ENCODE measurements around the gene RREB1.

The RREB1 gene

GRCh38 chr6:7249946-7250643 lies 142.3 kb downstream of the RREB1 start:
- DNase-seq (ENCODE audit: insufficient read length, low spot score) (no peak), FAIRE-seq (no peak)
- TF ChIP-seq SPI1 (IDR thresholded peaks at IDR 0.05; ENCODE audit: low read depth, low read length) (no peak), POU2F2 (IDR thresholded peaks at IDR 0.05; ENCODE audit: low read depth, low read length) (no peak), POLR2A (IDR thresholded peaks at IDR 0.05; ENCODE audit: low read depth, low read length) (no peak), TAF1 (IDR thresholded peaks at IDR 0.05; ENCODE audit: low read depth, low read length) (no peak), POLR2AphosphoS5 (IDR thresholded peaks at IDR 0.05; ENCODE audit: low read depth, low read length) (no peak), PAX5 (IDR thresholded peaks at IDR 0.05; ENCODE audit: insufficient read depth, low read length, severe bottlenecking) (no peak)

- FAIRE-seq (no peak), DNase-seq (ENCODE audit: insufficient read length, low spot score) (no peak)
- no peak for TF ChIP-seq POLR2AphosphoS5 (IDR thresholded peaks at IDR 0.05; ENCODE audit: low read depth, low read length)
- no peak for TF ChIP-seq SPI1 (IDR thresholded peaks at IDR 0.05; ENCODE audit: low read depth, low read length)
- TF ChIP-seq POU2F2 (IDR thresholded peaks at IDR 0.05; ENCODE audit: low read depth, low read length), result no peak
These were observed 143.1 kb downstream of the RREB1 start for GRCh38 chr6:7250812-7251211.

GRCh38 chr6:7251646-7252260 lies 144.0 kb downstream of the RREB1 start:
- FAIRE-seq (no peak), DNase-seq (ENCODE audit: insufficient read length, low spot score) (no peak)
- TF ChIP-seq SPI1 (IDR thresholded peaks at IDR 0.05; ENCODE audit: low read depth, low read length), result no peak
- no peak for TF ChIP-seq PAX5 (IDR thresholded peaks at IDR 0.05; ENCODE audit: insufficient read depth, low read length, severe bottlenecking)
- no peak for TF ChIP-seq POLR2AphosphoS5 (IDR thresholded peaks at IDR 0.05; ENCODE audit: low read depth, low read length)
- no peak for TF ChIP-seq POLR2A (IDR thresholded peaks at IDR 0.05; ENCODE audit: low read depth, low read length)
- no peak for TF ChIP-seq POU2F2 (IDR thresholded peaks at IDR 0.05; ENCODE audit: low read depth, low read length)
- TF ChIP-seq TAF1 (IDR thresholded peaks at IDR 0.05; ENCODE audit: low read depth, low read length), result no peak

- FAIRE-seq (peak; percentile 38), DNase-seq (ENCODE audit: insufficient read length, low spot score) (no peak)
- TF ChIP-seq POLR2AphosphoS5 (IDR thresholded peaks at IDR 0.05; ENCODE audit: low read depth, low read length) (no peak; the same call in 1 of the 2 replicates), POU2F2 (IDR thresholded peaks at IDR 0.05; ENCODE audit: low read depth, low read length) (0 out of 2 replicates have a peak, but pooled peaks have one; percentile 5)
These were observed 144.6 kb downstream of the RREB1 start for GRCh38 chr6:7252390-7252789.

GRCh38 chr6:7254980-7255835 lies 147.4 kb downstream of the RREB1 start:
- DNase-seq (ENCODE audit: insufficient read length, low spot score) (no peak), FAIRE-seq (no peak)
- TF ChIP-seq SPI1 (IDR thresholded peaks at IDR 0.05; ENCODE audit: low read depth, low read length) (no peak), TAF1 (IDR thresholded peaks at IDR 0.05; ENCODE audit: low read depth, low read length) (no peak), POLR2A (IDR thresholded peaks at IDR 0.05; ENCODE audit: low read depth, low read length) (no peak), POLR2AphosphoS5 (IDR thresholded peaks at IDR 0.05; ENCODE audit: low read depth, low read length) (no peak), PAX5 (IDR thresholded peaks at IDR 0.05; ENCODE audit: insufficient read depth, low read length, severe bottlenecking) (no peak), POU2F2 (IDR thresholded peaks at IDR 0.05; ENCODE audit: low read depth, low read length) (no peak)

GRCh38 chr6:7255918-7256317 lies 148.2 kb downstream of the RREB1 start:
- TF ChIP-seq SPI1 (IDR thresholded peaks at IDR 0.05; ENCODE audit: low read depth, low read length) (no peak), POLR2A (IDR thresholded peaks at IDR 0.05; ENCODE audit: low read depth, low read length) (no peak), POU2F2 (IDR thresholded peaks at IDR 0.05; ENCODE audit: low read depth, low read length) (no peak), PAX5 (IDR thresholded peaks at IDR 0.05; ENCODE audit: insufficient read depth, low read length, severe bottlenecking) (no peak), POLR2AphosphoS5 (IDR thresholded peaks at IDR 0.05; ENCODE audit: low read depth, low read length) (no peak), TAF1 (IDR thresholded peaks at IDR 0.05; ENCODE audit: low read depth, low read length) (no peak)
- FAIRE-seq (no peak), DNase-seq (ENCODE audit: insufficient read length, low spot score) (no peak)

GRCh38 chr6:7256785-7257184 lies 149.0 kb downstream of the RREB1 start:
- DNase-seq (ENCODE audit: insufficient read length, low spot score) (no peak), FAIRE-seq (no peak)
- no peak for TF ChIP-seq TAF1 (IDR thresholded peaks at IDR 0.05; ENCODE audit: low read depth, low read length)
- no peak for TF ChIP-seq POLR2A (IDR thresholded peaks at IDR 0.05; ENCODE audit: low read depth, low read length)
- TF ChIP-seq SPI1 (IDR thresholded peaks at IDR 0.05; ENCODE audit: low read depth, low read length), result no peak
- TF ChIP-seq POU2F2 (IDR thresholded peaks at IDR 0.05; ENCODE audit: low read depth, low read length), result no peak
- TF ChIP-seq POLR2AphosphoS5 (IDR thresholded peaks at IDR 0.05; ENCODE audit: low read depth, low read length), result no peak
- TF ChIP-seq PAX5 (IDR thresholded peaks at IDR 0.05; ENCODE audit: insufficient read depth, low read length, severe bottlenecking), result no peak

GRCh38 chr6:7257521-7258230 lies 149.9 kb downstream of the RREB1 start:
- DNase-seq (ENCODE audit: insufficient read length, low spot score) (no peak), FAIRE-seq (no peak)
- TF ChIP-seq POLR2AphosphoS5 (IDR thresholded peaks at IDR 0.05; ENCODE audit: low read depth, low read length), result no peak
- no peak for TF ChIP-seq POLR2A (IDR thresholded peaks at IDR 0.05; ENCODE audit: low read depth, low read length)
- no peak for TF ChIP-seq POU2F2 (IDR thresholded peaks at IDR 0.05; ENCODE audit: low read depth, low read length)
- no peak for TF ChIP-seq PAX5 (IDR thresholded peaks at IDR 0.05; ENCODE audit: insufficient read depth, low read length, severe bottlenecking)
- no peak for TF ChIP-seq TAF1 (IDR thresholded peaks at IDR 0.05; ENCODE audit: low read depth, low read length)
- TF ChIP-seq SPI1 (IDR thresholded peaks at IDR 0.05; ENCODE audit: low read depth, low read length), result no peak

Data from GM12891 (cell line).